GM19467 (cell line): ENCODE results near the gene MTG1.

Experiments
- ATAC-seq: cut with Tn5 transposase; IDR thresholded peaks from one replicate; pipeline ENCODE4 v1.9.1; 2021; ENCODE audit warnings: mild to moderate bottlenecking, moderate library complexity; ENCODE audit not compliant: unreplicated experiment

MTG1 gene

GRCh38 chr10:133445268-133445732 lies 51.3 kb downstream of the MTG1 start:
- ATAC-seq = no peak

GRCh38 chr10:133445751-133446708 lies 52.1 kb downstream of the MTG1 start:
- no peak for ATAC-seq

- ATAC-seq = no peak
These were observed 53.0 kb downstream of the MTG1 start for GRCh38 chr10:133446979-133447378.

GRCh38 chr10:133448120-133448519 lies 54.2 kb downstream of the MTG1 start:
- ATAC-seq = no peak

- ATAC-seq = no peak
These were observed 57.4 kb downstream of the MTG1 start for GRCh38 chr10:133451346-133451745.

GRCh38 chr10:133452453-133452852 lies 58.5 kb downstream of the MTG1 start:
- no peak for ATAC-seq

GRCh38 chr10:133453516-133454203 lies 59.7 kb downstream of the MTG1 start, which contains the start of gene SCART1:
TSS of gene SCART1 (plus strand) at chr10:133453945. CDS start at chr10:133453998, 53 bp downstream.
- ATAC-seq = no peak

GRCh38 chr10:133454204-133454893 lies 60.4 kb downstream of the MTG1 start:
- ATAC-seq = no peak

GRCh38 chr10:133455196-133455595 lies 61.2 kb downstream of the MTG1 start:
- ATAC-seq = no peak

- no peak for ATAC-seq
These were observed 61.7 kb downstream of the MTG1 start for GRCh38 chr10:133455611-133456031.

GRCh38 chr10:133456041-133456951 lies 62.3 kb downstream of the MTG1 start:
- no peak for ATAC-seq

- no peak for ATAC-seq
These were observed 63.3 kb downstream of the MTG1 start for GRCh38 chr10:133457100-133457841.

GRCh38 chr10:133458021-133458709 lies 64.2 kb downstream of the MTG1 start:
- ATAC-seq = no peak

GRCh38 chr10:133458710-133459453 lies 64.9 kb downstream of the MTG1 start:
- no peak for ATAC-seq

- no peak for ATAC-seq
These were observed 65.7 kb downstream of the MTG1 start for GRCh38 chr10:133459454-133460207.

- no peak for ATAC-seq
These were observed 66.3 kb downstream of the MTG1 start for GRCh38 chr10:133460208-133460769.

- ATAC-seq = no peak
These were observed 67.1 kb downstream of the MTG1 start for GRCh38 chr10:133461027-133461426.
